WTC11 (cell line): Measurements from ENCODE around the gene REPIN1. TPM values are rescaled to one million over a fixed set of nuclear protein-coding genes. Genes with fewer than 3 reads are reported as not detected.
A peak's percentile ranks its signal among the peaks of the same experiment; 100 is the strongest.

Experiments used
- ATAC-seq: fragments of 200-7000 bp; cut with Tn5 transposase; 2 replicates; pipeline ENCODE4 v1.10.0; 2021; ENCODE audit warnings: mild to moderate bottlenecking, moderate library complexity
- CTCF ChIA-PET: fragments of 300-600 bp; sonication (Branson Sonifier 250); formaldehyde crosslinking; loops from one replicate; lab custom pipeline; 2021; ENCODE audit warnings: antibody characterized with exemption; lab: Charles Lee
- POLR2A ChIA-PET: fragments of 350-600 bp; sonication (Branson Sonifier 250); formaldehyde crosslinking; loops from one replicate; lab custom pipeline; 2021; ENCODE audit warnings: antibody characterized with exemption; lab: Charles Lee
- DNase-seq: peaks from one replicate; pipeline ENCODE4 v3.0.0; 2021; ENCODE audit warnings: low spot score
- H3K27ac Mint-ChIP-seq: 2 replicates; pipeline ENCODE4 v1.8.0; 2021; ENCODE audit warnings: mixed read lengths
- H3K27me3 Mint-ChIP-seq: 2 replicates; pipeline ENCODE4 v1.8.0; 2021; ENCODE audit warnings: low read depth, mild to moderate bottlenecking, moderate library complexity, mixed read lengths
- H3K36me3 Mint-ChIP-seq: 2 replicates; pipeline ENCODE4 v1.8.0; 2021; ENCODE audit warnings: mixed read lengths
- H3K4me1 Mint-ChIP-seq: 2 replicates; pipeline ENCODE4 v1.8.0; 2022; ENCODE audit warnings: mixed read lengths
- H3K4me3 Mint-ChIP-seq: 2 replicates; pipeline ENCODE4 v1.8.0; 2021; ENCODE audit warnings: mild to moderate bottlenecking, moderate library complexity, mixed read lengths
- H3K9me3 Mint-ChIP-seq: 2 replicates; pipeline ENCODE4 v1.8.0; 2021; ENCODE audit warnings: mixed read lengths
- AR ChIP-seq: fragments of 250-450 bp; sonication (Bioruptor Pico); IDR thresholded peaks from 2 replicates; pipeline ENCODE4 v1.9.0; 2021; ENCODE audit warnings: mild to moderate bottlenecking
- CREB1 ChIP-seq: sonication (generic); formaldehyde crosslinking; IDR thresholded peaks from 2 replicates; pipeline ENCODE4 v1.8.0; 2023; ENCODE audit warnings: mild to moderate bottlenecking, missing genetic modification reagents
- GABPB1 ChIP-seq: sonication (generic); formaldehyde crosslinking; IDR thresholded peaks from 2 replicates; pipeline ENCODE4 v1.8.1; 2023; ENCODE audit warnings: mild to moderate bottlenecking, missing genetic modification reagents
- GRHL2 ChIP-seq: fragments of 250-450 bp; sonication (Bioruptor Pico); IDR thresholded peaks from 2 replicates; pipeline ENCODE4 v1.8.0; 2022; ENCODE audit warnings: mild to moderate bottlenecking, moderate library complexity; ENCODE audit not compliant: insufficient replicate concordance, severe bottlenecking
- HMGA2 ChIP-seq: fragments of 250-450 bp; sonication (Bioruptor Pico); IDR thresholded peaks from 2 replicates; pipeline ENCODE4 v1.4.0; 2021; ENCODE audit warnings: mild to moderate bottlenecking, moderate library complexity
- HMGXB4 ChIP-seq: sonication (generic); formaldehyde crosslinking; IDR thresholded peaks from 2 replicates; pipeline ENCODE4 v1.8.1; 2023; ENCODE audit warnings: mild to moderate bottlenecking, moderate library complexity, missing genetic modification reagents
- IRF2 ChIP-seq: sonication (generic); formaldehyde crosslinking; IDR thresholded peaks from 2 replicates; pipeline ENCODE4 v1.8.0; 2022; ENCODE audit warnings: low read depth, missing genetic modification reagents, borderline replicate concordance
- JAZF1 ChIP-seq: fragments of 250-450 bp; sonication (Bioruptor Pico); IDR thresholded peaks from 2 replicates; pipeline ENCODE4 v1.9.0; 2021; ENCODE audit warnings: moderate library complexity, mild to moderate bottlenecking, inconsistent platforms
- MAX ChIP-seq: sonication (generic); formaldehyde crosslinking; IDR thresholded peaks from 2 replicates; pipeline ENCODE4 v1.8.0; 2022; ENCODE audit warnings: mild to moderate bottlenecking, missing genetic modification reagents
- NFYB ChIP-seq: sonication (generic); formaldehyde crosslinking; conservative IDR thresholded peaks from 2 replicates; pipeline ENCODE4 v1.8.0; 2022; ENCODE audit warnings: low read depth, missing genetic modification reagents
- SMAD3 ChIP-seq: sonication (generic); formaldehyde crosslinking; IDR thresholded peaks from 2 replicates; pipeline ENCODE4 v1.8.0; 2022; ENCODE audit warnings: missing genetic modification reagents, mild to moderate bottlenecking, borderline replicate concordance
- SP1 ChIP-seq: sonication (generic); formaldehyde crosslinking; conservative IDR thresholded peaks from 2 replicates; pipeline ENCODE4 v1.8.1; 2022; ENCODE audit warnings: missing genetic modification reagents
- STAT6 ChIP-seq: sonication (generic); formaldehyde crosslinking; conservative IDR thresholded peaks from 2 replicates; pipeline ENCODE4 v1.8.1; 2023; ENCODE audit warnings: mild to moderate bottlenecking, low read depth, missing genetic modification reagents, moderate library complexity
- TEAD4 ChIP-seq: sonication (generic); formaldehyde crosslinking; IDR thresholded peaks from 2 replicates; pipeline ENCODE4 v1.8.0; 2022; ENCODE audit warnings: mild to moderate bottlenecking, missing genetic modification reagents
- TP53 ChIP-seq: sonication (generic); formaldehyde crosslinking; IDR thresholded peaks from 2 replicates; pipeline ENCODE4 v1.8.1; 2023; ENCODE audit warnings: mild to moderate bottlenecking, missing genetic modification reagents
- ZNF121 ChIP-seq: sonication (generic); formaldehyde crosslinking; IDR thresholded peaks from 2 replicates; pipeline ENCODE4 v1.8.0; 2023; ENCODE audit warnings: missing genetic modification reagents
- ZNF219 ChIP-seq: sonication (generic); formaldehyde crosslinking; IDR thresholded peaks from 2 replicates; pipeline ENCODE4 v1.8.0; 2023; ENCODE audit warnings: missing genetic modification reagents, mild to moderate bottlenecking, borderline replicate concordance
- ZNF396 ChIP-seq: fragments of 250-450 bp; sonication (Bioruptor Pico); IDR thresholded peaks from 2 replicates; pipeline ENCODE4 v1.8.0; 2021; ENCODE audit warnings: mild to moderate bottlenecking, moderate library complexity, borderline replicate concordance
- total RNA-seq: library from RNA; stranded (reverse); gene quantifications from 3 replicates; pipeline ENCODE4 v1.2.3, GENCODE V29; 2021
- TF ChIP-seq, protein P1 (sequence below): sonication (generic); formaldehyde crosslinking; conservative IDR thresholded peaks from 2 replicates; pipeline ENCODE4 v1.8.1; 2022; ENCODE audit warnings: mild to moderate bottlenecking, missing genetic modification reagents
- TF ChIP-seq, protein P2 (sequence below): sonication (generic); formaldehyde crosslinking; IDR thresholded peaks from 2 replicates; pipeline ENCODE4 v1.8.0; 2023; ENCODE audit warnings: missing genetic modification reagents

Gene REPIN1
- total RNA-seq, 1 experiment from 2014 or later, result 130 TPM

- TF ChIP-seq AR (CRISPR knock-in tag) (no peak), STAT6 (CRISPR knock-in tag) (no peak), ZNF121 (CRISPR knock-in tag) (no peak), MAX (CRISPR knock-in tag) (no peak), IRF2 (CRISPR knock-in tag) (no peak), ZNF396 (CRISPR knock-in tag) (no peak)
- TF ChIP-seq, protein P1, sequence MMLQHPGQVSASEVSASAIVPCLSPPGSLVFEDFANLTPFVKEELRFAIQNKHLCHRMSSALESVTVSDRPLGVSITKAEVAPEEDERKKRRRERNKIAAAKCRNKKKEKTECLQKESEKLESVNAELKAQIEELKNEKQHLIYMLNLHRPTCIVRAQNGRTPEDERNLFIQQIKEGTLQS (CRISPR knock-in tag), result no peak
These were observed 46.9 kb upstream of the REPIN1 start (continued) for GRCh38 chr7:150321788-150322113.

GRCh38 chr7:150322114-150322832 lies 46.3 kb upstream of the REPIN1 start:
- CTCF ChIA-PET, result no interaction called here
- TF ChIP-seq GRHL2, result no peak
- TF ChIP-seq ZNF219, result no peak
- TF ChIP-seq SMAD3, result no peak
- POLR2A ChIA-PET, result no interaction called here
- Mint-ChIP-seq H3K27me3 (peaks cover 18% of the 10 kb centered on the region), H3K36me3 (peaks cover 17% of the 10 kb centered on the region), H3K4me3 (peak overlapping the region; percentile 61), H3K9me3 (no peaks in the 10 kb centered on the region), H3K4me1 (peaks cover 58% of the 10 kb centered on the region), H3K27ac (peak overlapping the region; percentile 55; the same call in 1 of the 2 replicates)
- DNase-seq (no peak), ATAC-seq (no peak)

GRCh38 chr7:150322833-150323681 lies 45.6 kb upstream of the REPIN1 start, which contains the start of the genes ACTR3C and LRRC61:
Gene ACTR3C (minus strand): TSS chr7:150323545. CDS start chr7:150295296, 28,249 bp downstream.
Gene LRRC61 (plus strand): TSS chr7:150323355. CDS start chr7:150336862, 13,507 bp downstream.
- Mint-ChIP-seq H3K27ac (peak within 1 kb of the TSS; percentile 96), H3K36me3 (peaks cover 24% of the 10 kb centered on the region), H3K27me3 (peaks cover 18% of the 10 kb centered on the region), H3K4me3 (peak within 1 kb of the TSS; percentile 91), H3K9me3 (no peaks in the 10 kb centered on the region), H3K4me1 (peaks cover 54% of the 10 kb centered on the region)
- DNase-seq (peak; percentile 68), ATAC-seq (peak; percentile 65)
- CTCF ChIA-PET, result interaction anchor here (1.0 kb wide), 1 partner anchor 369 kb away, joined by 3 read pairs; no protein-coding TSS in a partner anchor
- POLR2A ChIA-PET, result interaction anchor here (0.9 to 1.2 kb wide), 3 partner anchors 12 to 46 kb away, joined by 3 to 4 read pairs (median 4); partner anchors contain the start of gene REPIN1
- no peak for TF ChIP-seq CREB1
- TF ChIP-seq TP53, result no peak
- TF ChIP-seq, protein P2, sequence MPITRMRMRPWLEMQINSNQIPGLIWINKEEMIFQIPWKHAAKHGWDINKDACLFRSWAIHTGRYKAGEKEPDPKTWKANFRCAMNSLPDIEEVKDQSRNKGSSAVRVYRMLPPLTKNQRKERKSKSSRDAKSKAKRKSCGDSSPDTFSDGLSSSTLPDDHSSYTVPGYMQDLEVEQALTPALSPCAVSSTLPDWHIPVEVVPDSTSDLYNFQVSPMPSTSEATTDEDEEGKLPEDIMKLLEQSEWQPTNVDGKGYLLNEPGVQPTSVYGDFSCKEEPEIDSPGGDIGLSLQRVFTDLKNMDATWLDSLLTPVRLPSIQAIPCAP (CRISPR knock-in tag), result no peak
- no peak for TF ChIP-seq STAT6 (CRISPR knock-in tag)
- no peak for TF ChIP-seq IRF2 (CRISPR knock-in tag)
- peak; percentile 15; the same call in 1 of the 2 replicates for TF ChIP-seq GABPB1 (CRISPR knock-in tag)
- TF ChIP-seq TEAD4 (CRISPR knock-in tag), result no peak
- no peak for TF ChIP-seq HMGA2 (CRISPR knock-in tag)
- TF ChIP-seq HMGXB4 (CRISPR knock-in tag), result peak; percentile 81; the same call in 1 of the 2 replicates
- TF ChIP-seq JAZF1 (CRISPR knock-in tag), result no peak
- no peak for TF ChIP-seq NFYB (CRISPR knock-in tag)
- TF ChIP-seq SP1 (CRISPR knock-in tag), result peak; percentile 54; the same call in 1 of the 2 replicates
